ENCODE measurements around the gene APOBEC4.

APOBEC4 gene

DNA sequence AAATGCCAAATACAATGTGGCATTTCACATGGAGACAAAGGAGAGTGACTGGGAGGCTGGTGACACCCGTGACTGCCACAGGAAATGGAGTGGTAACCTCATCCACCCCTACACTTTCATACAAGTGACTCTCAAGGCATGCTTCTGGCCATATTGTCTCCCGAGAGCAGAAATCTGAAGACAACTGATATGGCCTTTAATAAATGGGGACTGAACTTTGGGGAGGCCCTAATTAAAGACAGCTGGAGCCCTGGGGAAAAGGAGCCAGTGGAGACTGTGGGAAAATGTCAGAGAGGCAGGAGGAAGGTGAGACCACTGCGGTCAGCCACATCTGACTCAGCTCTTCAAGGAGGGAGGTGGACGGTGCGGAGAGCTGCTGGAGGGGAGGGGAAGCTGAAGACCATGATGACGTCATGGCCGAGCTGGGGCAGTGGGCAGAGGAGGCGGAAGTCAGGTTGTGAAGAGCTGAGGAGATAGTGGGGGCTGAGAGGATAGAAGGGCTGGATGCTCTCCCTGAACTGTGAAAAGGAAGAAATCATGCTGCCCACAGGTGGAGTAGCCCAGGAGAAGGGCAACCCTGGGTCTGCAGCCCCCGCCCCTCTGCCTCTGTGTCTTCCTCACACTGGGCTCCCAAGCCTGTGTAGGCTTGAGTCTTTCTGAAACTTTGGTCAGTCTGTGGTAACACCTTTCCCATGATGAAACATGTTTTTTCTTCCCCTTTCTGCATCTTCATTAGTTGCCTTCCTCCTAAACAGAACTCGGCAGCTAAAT, 48.9 kb downstream of the APOBEC4 start:
- H3K27me3 ChIP-seq (ENCODE audit: low read depth, low read length): no peaks in the 10 kb centered on the region
- peak overlapping the region; percentile 93 for H3K27ac ChIP-seq (ENCODE audit: low read length)
- H3K9ac ChIP-seq (ENCODE audit: low read length): peak overlapping the region; percentile 77
- H3K36me3 ChIP-seq (replicated peaks; ENCODE audit: low read depth, low read length): peaks cover 7% of the 10 kb centered on the region
- H3K4me3 ChIP-seq (ENCODE audit: low read length): peak overlapping the region; percentile 67
- peak overlapping the region; percentile 80 for H3K4me2 ChIP-seq (ENCODE audit: low read length)
- peaks cover 19% of the 10 kb centered on the region for H3K79me2 ChIP-seq (ENCODE audit: low read length)
- no peak overlapping the region for H2AFZ ChIP-seq (ENCODE audit: low read depth, low read length)
- no peak for TF ChIP-seq EZH2phosphoT487 (IDR thresholded peaks at IDR 0.05; ENCODE audit: low read depth)
- TF ChIP-seq CTCF (IDR thresholded peaks at IDR 0.05; ENCODE audit: low read depth, low read length): no peak
- peaks cover 94% of the 10 kb centered on the region for H3K4me1 ChIP-seq (ENCODE audit: low read length)
- H4K20me1 ChIP-seq (ENCODE audit: insufficient read depth, low read length): no peaks in the 10 kb centered on the region
- H3K9me3 ChIP-seq (ENCODE audit: insufficient read depth, low read length): no peaks in the 10 kb centered on the region

DNA sequence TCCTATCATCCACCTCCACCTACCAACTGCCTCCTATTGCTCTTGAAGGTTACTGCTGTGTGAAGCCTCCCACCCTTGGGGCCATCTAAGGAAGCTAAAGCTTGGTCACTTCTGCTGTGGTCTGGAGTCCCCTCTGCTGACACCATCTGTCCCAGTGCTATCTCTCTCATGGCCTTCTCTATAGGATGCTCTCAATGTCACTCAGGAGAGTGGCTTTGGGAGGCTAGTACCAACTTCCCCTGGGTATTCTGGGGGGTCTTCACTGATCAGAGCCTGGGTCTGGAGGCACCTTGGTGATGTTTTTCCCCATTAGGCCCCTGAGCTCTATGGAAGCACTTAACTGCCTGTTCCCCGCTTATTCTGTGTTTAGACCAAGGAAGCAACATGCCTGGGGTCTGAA, 50.6 kb downstream of the APOBEC4 start:
- Histone ChIP-seq H3K4me2 (ENCODE audit: low read length) (peak overlapping the region; percentile 80), H3K79me2 (ENCODE audit: low read length) (peaks cover 13% of the 10 kb centered on the region), H2AFZ (ENCODE audit: low read depth, low read length) (0 out of 2 replicates have a peak overlapping the region, but pooled peaks have one; percentile 10), H3K9ac (ENCODE audit: low read length) (peak overlapping the region; percentile 77), H3K27me3 (ENCODE audit: low read depth, low read length) (no peaks in the 10 kb centered on the region), H3K36me3 (replicated peaks; ENCODE audit: low read depth, low read length) (peaks cover 7% of the 10 kb centered on the region), H3K4me3 (ENCODE audit: low read length) (no peak overlapping the region), H3K4me1 (ENCODE audit: low read length) (peaks cover 94% of the 10 kb centered on the region), H3K27ac (ENCODE audit: low read length) (peak overlapping the region; percentile 93), H3K9me3 (ENCODE audit: insufficient read depth, low read length) (no peaks in the 10 kb centered on the region), H4K20me1 (ENCODE audit: insufficient read depth, low read length) (no peaks in the 10 kb centered on the region)
- no peak for TF ChIP-seq CTCF (IDR thresholded peaks at IDR 0.05; ENCODE audit: low read depth, low read length)
- TF ChIP-seq EZH2phosphoT487 (IDR thresholded peaks at IDR 0.05; ENCODE audit: low read depth): no peak

DNA sequence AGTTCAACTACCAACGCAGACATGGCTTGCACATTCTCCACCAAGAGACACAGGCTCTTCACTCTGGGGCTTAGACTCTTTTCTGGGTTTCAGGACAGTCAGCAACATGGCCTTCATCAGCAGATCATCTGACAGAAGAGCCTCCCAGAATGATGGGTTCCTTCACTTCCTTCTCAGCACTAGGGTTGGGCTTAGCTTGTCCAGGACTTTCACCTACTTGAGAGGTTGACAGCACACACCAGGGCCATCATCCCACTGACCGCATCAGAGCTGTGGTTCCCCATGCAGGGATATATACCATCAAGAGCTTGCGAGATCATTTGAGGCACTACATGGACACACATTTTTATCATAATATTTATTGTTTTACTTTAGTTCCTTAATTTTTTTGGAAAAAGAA, 52.5 kb downstream of the APOBEC4 start:
- no peak overlapping the region for H3K9ac ChIP-seq (ENCODE audit: low read length)
- H2AFZ ChIP-seq (ENCODE audit: low read depth, low read length): no peak overlapping the region
- no peaks in the 10 kb centered on the region for H3K79me2 ChIP-seq (ENCODE audit: low read length)
- H3K36me3 ChIP-seq (replicated peaks; ENCODE audit: low read depth, low read length): peaks cover 7% of the 10 kb centered on the region
- peaks cover 93% of the 10 kb centered on the region for H3K4me1 ChIP-seq (ENCODE audit: low read length)
- no peak for TF ChIP-seq EZH2phosphoT487 (IDR thresholded peaks at IDR 0.05; ENCODE audit: low read depth)
- TF ChIP-seq CTCF (IDR thresholded peaks at IDR 0.05; ENCODE audit: low read depth, low read length): no peak
- no peaks in the 10 kb centered on the region for H3K9me3 ChIP-seq (ENCODE audit: insufficient read depth, low read length)
- H3K4me2 ChIP-seq (ENCODE audit: low read length): 0 out of 2 replicates have a peak overlapping the region, but pooled peaks have one; percentile 0
- H3K27me3 ChIP-seq (ENCODE audit: low read depth, low read length): no peaks in the 10 kb centered on the region
- peak overlapping the region; percentile 43 for H3K27ac ChIP-seq (ENCODE audit: low read length)
- H3K4me3 ChIP-seq (ENCODE audit: low read length): no peak overlapping the region
- H4K20me1 ChIP-seq (ENCODE audit: insufficient read depth, low read length): no peaks in the 10 kb centered on the region

DNA sequence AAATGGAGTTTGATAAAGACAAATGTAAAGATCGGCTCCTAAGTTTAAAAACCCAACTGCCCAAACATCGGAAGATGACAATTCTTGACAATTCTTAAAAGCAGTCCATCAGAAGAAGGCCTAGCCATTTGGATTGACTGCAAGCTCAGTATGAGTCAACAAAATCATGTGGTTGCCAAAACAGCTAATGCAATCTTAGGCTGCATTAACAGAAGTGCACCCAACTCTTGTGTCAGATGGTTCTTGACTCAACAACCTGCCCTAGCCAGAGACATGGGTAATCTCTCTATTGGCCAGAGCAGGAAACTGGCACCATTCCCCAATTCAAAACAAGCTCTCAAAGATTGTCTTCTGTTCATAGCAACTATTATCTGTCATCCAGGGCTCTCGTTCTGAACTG, 53.0 kb downstream of the APOBEC4 start:
- Histone ChIP-seq H3K36me3 (replicated peaks; ENCODE audit: low read depth, low read length) (peaks cover 7% of the 10 kb centered on the region), H3K79me2 (ENCODE audit: low read length) (no peaks in the 10 kb centered on the region), H3K9me3 (ENCODE audit: insufficient read depth, low read length) (no peaks in the 10 kb centered on the region), H2AFZ (ENCODE audit: low read depth, low read length) (no peak overlapping the region), H3K27ac (ENCODE audit: low read length) (peak overlapping the region; percentile 43), H3K9ac (ENCODE audit: low read length) (no peak overlapping the region), H3K4me1 (ENCODE audit: low read length) (peaks cover 88% of the 10 kb centered on the region), H3K4me3 (ENCODE audit: low read length) (no peak overlapping the region), H4K20me1 (ENCODE audit: insufficient read depth, low read length) (no peaks in the 10 kb centered on the region), H3K27me3 (ENCODE audit: low read depth, low read length) (no peaks in the 10 kb centered on the region), H3K4me2 (ENCODE audit: low read length) (0 out of 2 replicates have a peak overlapping the region, but pooled peaks have one; percentile 0)
- TF ChIP-seq CTCF (IDR thresholded peaks at IDR 0.05; ENCODE audit: low read depth, low read length) (no peak), EZH2phosphoT487 (IDR thresholded peaks at IDR 0.05; ENCODE audit: low read depth) (no peak)
